Omental fat pad (tissue), 4 donors: Measurements from ENCODE around the gene SMAD3. TPM values are rescaled to one million over a fixed set of nuclear protein-coding genes. Genes with fewer than 3 reads are reported as not detected.

Source experiments
- ATAC-seq: fragments of 150-250 bp; one replicate; pipeline ENCODE4 v1.9.1; 2016; ENCODE audit warnings: mild to moderate bottlenecking, moderate library complexity; ENCODE audit not compliant: low FRiP score
- DNase-seq: peaks from one replicate; pipeline ENCODE4 v3.0.0-alpha.2; 2019; ENCODE audit warnings: low spot score
- total RNA-seq, 4 donors: library from RNA; depleted of rRNA; stranded (reverse); fragments of >200 nt; gene quantifications; one replicate each; pipeline ENCODE4 v1.1.0, GENCODE V29; 2016
- TF ChIP-seq, protein P1 (sequence below), 3 donors: fragments of 450-650 bp; IDR thresholded peaks; one replicate each; pipeline ENCODE4 v1.5.1; 2016 to 2017; ENCODE audit warnings: antibody characterized with exemption in 3 of 3, mild to moderate bottlenecking in 3 of 3, moderate library complexity in 2 of 3

The SMAD3 gene
- total RNA-seq, 4 donors from 2014 or later = 30.9 to 58.1 (median 49.9) TPM

GRCh38 chr15:67083135-67083762 is 17.8 kb downstream of the SMAD3 start:
- TF ChIP-seq, protein P1, sequence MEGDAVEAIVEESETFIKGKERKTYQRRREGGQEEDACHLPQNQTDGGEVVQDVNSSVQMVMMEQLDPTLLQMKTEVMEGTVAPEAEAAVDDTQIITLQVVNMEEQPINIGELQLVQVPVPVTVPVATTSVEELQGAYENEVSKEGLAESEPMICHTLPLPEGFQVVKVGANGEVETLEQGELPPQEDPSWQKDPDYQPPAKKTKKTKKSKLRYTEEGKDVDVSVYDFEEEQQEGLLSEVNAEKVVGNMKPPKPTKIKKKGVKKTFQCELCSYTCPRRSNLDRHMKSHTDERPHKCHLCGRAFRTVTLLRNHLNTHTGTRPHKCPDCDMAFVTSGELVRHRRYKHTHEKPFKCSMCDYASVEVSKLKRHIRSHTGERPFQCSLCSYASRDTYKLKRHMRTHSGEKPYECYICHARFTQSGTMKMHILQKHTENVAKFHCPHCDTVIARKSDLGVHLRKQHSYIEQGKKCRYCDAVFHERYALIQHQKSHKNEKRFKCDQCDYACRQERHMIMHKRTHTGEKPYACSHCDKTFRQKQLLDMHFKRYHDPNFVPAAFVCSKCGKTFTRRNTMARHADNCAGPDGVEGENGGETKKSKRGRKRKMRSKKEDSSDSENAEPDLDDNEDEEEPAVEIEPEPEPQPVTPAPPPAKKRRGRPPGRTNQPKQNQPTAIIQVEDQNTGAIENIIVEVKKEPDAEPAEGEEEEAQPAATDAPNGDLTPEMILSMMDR (IDR thresholded peaks at IDR 0.05) = no peak
- DNase-seq (no peak), ATAC-seq (no peak)

DNA sequence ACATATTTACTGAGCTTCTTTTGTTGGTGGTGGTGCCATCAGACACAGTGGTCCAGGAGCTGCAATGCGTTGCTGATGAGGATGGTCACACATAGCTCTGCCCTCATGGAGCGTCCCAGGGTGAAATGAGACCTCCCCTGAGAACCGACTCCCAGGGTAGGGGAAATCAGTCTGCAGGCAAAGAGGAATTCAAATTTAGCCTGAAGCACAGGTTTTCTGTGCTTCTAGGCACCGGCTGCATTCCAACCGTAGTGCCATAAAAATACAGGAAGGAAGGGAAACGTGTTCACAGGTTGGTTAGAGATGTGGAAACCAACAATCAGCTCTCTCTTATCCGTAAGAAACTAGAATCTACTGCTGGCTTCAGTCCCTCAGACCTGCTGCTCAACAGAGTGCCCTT is 19.2 kb downstream of the SMAD3 start:
- ATAC-seq (no peak), DNase-seq (no peak)
- TF ChIP-seq, protein P1 (IDR thresholded peaks at IDR 0.05) = no peak

DNA sequence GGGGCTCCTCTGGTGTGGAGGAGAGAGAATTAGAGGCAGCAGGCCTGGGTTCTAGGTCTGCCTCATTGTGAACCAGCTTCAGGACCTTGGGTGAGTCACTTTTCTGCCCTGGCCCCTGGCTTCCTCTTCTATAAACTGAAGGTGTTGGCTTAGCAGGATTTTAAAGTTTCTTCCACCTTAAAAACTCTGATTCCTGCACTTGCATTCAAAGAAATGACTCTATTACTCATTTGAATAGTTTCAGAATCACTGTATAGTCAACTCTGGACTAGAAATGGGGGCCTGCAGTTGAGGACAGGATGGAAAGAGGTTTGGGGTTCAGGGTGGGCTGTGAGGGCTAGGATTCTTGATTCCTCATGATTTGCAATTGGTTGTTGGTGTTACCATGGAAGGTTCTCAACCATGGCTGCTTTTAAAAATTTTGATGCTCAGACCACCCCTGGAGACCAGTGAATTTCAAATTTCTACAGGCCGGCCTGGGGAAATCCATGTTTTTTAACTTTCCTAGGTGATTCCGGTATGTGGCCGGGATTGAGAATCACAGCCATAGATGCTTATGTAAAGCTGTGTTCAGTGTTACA is 19.9 kb downstream of the SMAD3 start:
- TF ChIP-seq, protein P1 (IDR thresholded peaks at IDR 0.05) = no peak
- no peak for DNase-seq
- no peak for ATAC-seq

DNA sequence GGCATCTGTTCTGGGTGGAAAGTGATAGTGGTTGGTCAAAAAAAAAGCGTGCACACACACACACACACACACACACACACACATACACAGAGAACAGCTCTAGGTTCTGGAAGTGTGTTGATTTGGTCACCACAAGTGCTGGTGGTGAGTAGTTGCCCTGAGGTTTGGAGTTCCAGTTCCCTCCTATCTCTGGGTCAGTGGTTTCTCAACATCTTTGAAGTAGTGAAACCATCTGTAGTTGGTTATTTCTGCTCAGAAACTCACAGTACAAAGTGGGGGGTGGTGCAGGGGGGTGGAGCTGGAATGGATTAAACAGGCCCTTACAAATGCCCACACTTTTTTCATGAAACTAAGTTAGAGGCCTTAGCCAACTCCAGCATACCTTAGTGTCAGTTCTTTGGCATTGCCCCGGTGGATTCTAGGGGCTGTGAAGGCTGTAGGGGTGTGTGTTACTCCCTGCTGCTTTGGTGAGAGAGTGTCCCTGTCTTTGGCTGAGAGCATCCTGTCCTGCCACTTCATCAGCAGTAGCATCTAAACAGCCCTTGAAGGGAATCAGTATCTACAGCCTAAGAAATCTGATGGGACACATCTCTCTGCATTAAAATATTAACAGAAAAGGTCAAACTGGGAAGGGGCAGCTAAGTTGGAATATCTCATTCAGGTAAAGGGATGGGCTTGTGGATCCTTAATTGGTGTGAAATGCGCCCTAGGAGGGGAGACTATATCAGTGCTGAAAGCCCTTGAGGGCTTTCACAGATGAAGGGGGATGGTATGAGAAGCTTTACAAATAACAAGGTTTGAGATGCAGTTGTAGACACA is 20.6 kb downstream of the SMAD3 start:
- peak; percentile 38 for ATAC-seq
- no peak for DNase-seq
- TF ChIP-seq, protein P1 (IDR thresholded peaks at IDR 0.05) = no peak

DNA sequence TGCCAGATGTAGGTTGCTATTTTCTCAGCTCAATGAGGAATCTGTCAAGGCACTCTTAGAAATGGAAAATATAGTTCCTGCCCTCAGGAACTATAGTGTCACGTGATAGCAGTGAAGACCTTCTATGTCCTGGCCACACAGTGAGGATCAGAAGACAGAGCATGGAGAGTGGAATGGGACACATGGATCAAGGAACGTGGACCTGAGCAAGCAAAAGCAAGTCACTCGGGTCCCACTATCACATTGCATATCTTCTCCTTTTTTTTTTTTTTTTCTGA is 21.2 kb downstream of the SMAD3 start:
- ATAC-seq = no peak
- TF ChIP-seq, protein P1 (IDR thresholded peaks at IDR 0.05) = no peak
- no peak for DNase-seq

DNA sequence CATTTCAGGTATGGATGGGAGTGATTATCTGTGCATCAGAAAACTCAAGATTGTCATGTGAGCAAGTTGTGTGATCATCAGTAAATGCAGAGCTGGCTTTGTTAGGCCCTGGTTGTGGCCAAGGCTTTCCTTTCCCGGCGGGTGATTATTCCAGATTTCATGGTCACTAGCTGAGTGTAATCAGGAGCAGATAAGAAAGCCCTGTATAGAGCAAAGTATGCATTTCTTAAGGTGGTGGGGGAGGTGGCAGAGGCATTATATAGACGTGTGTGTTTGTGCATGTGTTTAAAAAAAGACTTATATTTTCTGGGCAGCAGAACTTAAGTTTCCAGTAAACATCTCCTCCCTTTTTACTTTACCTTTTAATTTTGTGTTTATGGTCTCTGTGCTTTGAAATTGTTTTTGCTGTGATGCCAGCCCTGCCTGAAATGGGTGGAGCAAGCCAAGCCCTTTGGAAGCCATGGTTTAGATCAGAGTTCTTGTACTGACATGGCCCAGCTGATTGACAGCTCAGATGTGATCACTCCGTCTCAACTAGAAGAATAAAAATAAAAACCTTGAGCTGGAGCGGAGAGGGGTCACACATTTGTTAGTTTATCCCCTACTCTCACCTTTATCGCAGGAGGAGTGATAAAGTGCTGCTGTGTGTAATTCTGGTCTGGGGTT is 22.2 kb downstream of the SMAD3 start:
- TF ChIP-seq, protein P1 (IDR thresholded peaks at IDR 0.05) = no peak
- ATAC-seq (no peak), DNase-seq (no peak)
